ENCODE measurements around the gene NIBAN1.
A peak's percentile ranks its signal among the peaks of the same experiment; 100 is the strongest.

The NIBAN1 gene

DNA sequence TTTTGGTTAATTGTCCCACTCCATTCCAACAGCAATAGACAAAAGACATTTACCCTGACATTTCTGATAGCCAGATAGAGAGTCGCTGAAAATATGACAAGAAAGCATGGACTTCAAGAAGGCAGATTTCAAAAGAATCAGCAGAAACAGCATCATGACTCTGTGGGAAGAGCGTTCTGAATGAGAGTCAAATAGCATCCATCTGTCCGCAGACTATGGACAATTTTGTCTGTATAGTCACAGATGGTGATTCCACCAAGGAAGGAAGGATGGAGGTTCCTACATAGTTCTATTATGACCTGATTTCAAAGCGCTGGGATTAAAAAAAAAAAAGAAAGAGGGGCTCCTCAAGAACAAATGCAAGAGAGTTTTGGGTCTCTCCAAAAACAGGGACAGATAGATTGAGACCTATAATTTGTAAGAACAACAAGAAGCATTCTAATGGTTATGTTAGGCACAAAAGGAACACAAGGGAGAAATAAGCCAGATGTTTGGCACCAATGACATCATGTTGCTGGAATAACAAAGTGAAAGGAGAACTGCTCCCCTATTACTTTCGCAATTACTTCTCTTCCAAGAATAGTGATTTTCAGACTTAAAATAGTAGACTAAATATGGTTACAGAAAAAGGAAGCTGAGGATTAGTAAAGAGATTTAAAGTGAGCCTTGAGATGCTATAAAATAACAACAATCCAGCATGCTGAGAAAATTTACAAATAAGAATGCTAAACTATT lies 28.5 kb downstream of the NIBAN1 start:
- DNase-seq (ENCODE audit: low read depth), result peak; percentile 40

DNA sequence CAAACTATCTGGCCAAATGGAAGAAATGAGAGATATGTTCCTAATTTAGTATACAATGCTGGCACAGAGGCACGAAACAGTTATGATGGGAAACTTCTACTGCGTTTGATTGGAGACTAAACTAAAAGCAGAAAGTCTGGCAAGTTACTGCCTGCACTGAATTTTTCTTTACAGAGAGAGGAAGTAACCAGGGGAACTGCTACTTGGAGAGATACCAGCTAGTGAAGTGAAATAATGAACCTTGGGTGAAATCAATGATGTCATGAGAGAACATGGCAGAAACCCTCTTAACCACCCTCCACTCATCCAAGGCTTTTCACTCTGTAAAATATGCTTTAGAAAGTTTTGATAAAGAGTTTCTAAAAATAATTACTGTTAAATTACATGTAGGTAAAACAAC lies 29.3 kb downstream of the NIBAN1 start:
- DNase-seq (ENCODE audit: low read depth), result no peak

DNA sequence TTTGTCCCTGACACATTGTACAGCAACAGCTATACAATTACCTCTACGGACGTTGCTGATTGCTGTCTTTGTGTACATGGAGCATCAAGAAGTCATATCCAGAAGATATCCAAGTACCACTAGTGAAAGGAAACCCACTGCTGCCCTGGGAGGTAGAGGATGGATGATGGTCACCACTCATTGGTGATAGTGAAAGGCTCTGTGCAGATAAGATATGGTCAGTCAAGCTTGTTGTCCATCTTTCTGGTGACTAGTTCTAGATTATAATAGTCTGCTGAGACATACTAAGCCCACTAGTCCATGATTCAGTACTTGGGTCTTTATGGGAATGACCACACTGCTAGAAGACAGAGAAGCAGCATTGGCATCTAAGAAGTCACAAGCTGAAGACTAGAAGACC lies 30.3 kb downstream of the NIBAN1 start:
- DNase-seq (ENCODE audit: low read depth), result no peak

DNA sequence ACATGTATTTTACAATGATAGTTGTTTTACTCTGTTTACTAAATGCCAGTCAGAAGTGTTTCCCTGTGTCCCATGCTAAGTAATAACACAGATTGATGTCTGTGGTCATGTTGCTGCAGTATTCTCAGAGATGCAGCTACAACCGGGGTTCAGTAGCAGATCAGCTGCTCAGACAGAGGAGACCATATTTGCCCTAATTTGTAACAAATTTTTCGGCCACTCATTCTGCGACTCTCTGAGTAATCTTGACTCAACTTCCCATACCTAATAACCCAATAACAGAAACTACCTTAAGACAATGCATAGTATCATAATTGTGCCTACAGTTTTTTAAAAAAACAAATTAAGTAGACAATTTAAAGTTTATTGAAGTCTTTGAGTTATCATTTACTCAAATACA lies 32.6 kb downstream of the NIBAN1 start:
- DNase-seq (ENCODE audit: low read depth), result no peak

DNA sequence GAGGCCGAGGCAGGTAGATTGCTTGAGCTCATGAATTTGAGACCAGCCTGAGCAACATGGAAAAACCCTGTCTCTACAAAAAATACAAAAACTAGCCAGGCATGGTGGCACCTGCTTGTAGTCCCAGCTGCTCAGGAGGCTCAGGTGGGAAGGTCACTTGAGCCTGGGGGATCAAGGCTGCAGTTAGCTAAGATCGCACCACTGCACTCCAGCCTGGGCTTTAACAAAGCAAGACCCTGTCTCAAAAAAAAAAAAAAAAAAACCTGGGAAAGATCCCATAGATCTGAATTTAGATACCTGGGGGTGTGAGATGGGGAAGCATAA lies 32.9 kb downstream of the NIBAN1 start:
- no peak for DNase-seq (ENCODE audit: low read depth)

DNA sequence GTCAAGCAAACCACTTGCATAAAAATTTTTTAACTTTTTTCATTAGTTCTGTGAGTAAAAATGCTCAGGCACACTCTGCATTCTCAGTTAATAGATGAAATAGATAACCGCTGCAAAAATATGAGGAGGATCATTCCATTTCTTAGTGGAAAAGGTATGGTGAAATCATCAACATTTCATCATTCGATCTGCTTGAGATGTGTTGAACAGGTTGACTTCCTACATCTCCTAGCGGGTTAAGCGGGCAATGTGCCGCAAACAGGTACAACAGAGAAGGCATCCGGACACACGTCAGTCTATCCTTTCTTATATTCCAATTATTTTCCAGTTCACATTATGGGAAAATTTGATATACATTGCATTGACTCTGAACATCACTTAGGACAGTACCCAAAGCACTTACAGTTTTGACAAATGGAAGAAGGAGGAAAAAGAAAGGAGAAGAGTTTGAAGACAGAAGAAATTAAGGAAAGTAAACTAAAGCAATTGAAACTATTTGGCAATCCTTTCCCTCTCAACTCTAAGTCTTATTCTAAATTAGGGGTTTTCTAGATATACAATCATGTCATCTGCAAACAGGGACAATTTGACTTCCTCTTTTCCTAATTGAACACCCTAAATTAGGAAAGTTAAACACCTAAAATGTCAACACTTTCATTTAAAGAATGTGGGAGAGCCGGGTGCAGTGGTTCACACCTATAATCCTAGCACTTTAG lies 33.5 kb downstream of the NIBAN1 start:
- DNase-seq (ENCODE audit: low read depth), result no peak

DNA sequence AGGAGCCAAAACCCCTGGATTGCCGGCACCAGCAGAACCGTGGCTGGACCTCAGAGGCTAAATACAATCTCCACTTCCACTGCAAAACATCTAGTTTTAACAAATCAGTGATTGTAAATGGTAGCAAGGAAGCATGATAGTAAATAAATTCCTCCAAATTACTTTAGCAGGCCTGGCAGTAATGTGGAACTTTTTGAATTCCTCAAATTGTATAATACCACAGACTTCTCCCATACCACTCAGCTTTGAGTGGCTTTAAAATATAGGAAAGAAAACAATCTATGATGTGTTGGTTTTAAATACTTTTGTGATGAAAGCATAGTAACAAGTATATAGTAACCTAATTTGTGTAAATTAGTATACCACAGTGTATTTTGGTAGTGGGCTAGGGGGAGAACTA lies 34.1 kb downstream of the NIBAN1 start:
- DNase-seq (ENCODE audit: low read depth), result no peak

DNA sequence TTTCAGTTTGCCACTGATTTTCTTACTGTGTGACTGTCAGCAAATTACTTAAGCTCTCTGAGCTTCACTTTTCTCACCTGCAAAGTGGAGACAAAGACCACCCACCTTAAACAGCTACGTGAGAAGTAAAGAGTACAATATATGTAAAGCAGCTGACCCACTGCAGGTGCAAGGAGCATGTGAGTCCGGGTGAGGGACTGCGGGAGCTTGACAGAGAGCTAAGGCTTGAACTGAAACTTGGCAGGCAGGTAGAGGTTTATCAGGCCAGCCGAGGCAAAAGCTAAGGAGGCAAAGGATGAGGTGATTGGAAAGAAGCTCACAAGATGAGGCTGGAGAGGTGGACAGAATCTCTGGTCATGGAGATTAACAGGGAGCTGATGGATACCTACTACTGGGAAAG lies 36.6 kb downstream of the NIBAN1 start:
- DNase-seq (ENCODE audit: low read depth), result no peak

DNA sequence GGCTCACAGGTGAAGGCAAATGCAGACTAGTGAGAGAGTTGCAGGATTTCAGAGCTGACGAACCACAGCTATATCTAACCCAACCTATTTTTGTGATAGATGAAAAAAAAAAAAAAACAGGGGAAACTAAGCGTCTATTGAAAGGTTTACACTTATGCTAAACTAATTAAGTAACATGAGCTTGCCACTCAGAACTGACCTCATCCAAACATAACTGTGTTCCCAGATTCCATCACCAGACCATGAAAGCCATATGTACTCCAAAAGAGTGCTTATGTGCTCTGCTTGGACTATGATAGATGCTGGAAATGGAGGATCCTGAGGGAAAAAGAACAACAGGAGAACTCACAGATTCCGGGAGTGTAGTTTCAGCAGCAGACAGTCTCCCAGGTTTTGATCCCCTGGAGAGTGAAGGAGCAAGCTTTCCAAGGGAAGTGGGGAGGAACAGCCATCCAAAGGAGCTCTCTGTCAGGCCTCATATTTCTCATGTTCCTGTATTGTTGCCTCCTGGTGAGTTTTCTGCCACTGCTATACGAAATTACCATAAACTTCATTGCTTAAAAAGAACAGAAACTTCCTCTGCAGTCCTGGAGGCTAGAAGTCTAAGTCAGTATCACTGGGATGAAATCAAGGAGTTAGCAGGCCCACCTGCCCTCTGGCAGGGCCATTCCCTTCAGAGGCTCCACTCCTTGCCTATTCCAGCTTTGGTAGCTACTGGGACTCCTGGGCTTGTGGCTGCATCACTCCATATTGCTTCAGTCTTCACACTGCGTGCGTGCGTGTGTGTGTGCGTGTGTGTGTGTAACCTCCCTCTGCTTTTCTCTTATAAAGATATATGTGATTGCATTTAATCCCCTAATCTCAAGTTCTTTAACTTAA lies 38.1 kb downstream of the NIBAN1 start:
- DNase-seq (ENCODE audit: low read depth), result no peak

DNA sequence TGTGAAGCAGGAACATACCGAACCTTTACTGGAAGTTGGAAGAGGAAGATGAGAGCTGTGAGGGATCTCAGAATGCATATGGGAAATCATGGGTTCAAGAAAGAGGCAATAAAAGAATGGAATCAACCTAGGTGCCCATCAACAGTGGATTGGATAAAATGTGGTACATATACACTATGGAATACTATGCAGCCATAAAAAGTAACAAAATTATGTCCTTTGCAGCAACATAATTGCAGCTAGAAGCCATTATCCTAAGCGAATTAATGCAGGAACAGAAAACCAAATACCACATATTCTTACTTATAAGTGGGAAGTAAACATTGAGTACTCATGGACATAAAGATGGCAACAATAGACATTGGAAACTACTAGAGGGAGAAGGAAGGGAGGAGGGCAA lies 40.4 kb downstream of the NIBAN1 start:
- no peak for DNase-seq (ENCODE audit: low read depth)

GRCh38 chr1:184932319-184932718 lies 42.0 kb downstream of the NIBAN1 start:
- no peak for DNase-seq (ENCODE audit: low read depth)

DNA sequence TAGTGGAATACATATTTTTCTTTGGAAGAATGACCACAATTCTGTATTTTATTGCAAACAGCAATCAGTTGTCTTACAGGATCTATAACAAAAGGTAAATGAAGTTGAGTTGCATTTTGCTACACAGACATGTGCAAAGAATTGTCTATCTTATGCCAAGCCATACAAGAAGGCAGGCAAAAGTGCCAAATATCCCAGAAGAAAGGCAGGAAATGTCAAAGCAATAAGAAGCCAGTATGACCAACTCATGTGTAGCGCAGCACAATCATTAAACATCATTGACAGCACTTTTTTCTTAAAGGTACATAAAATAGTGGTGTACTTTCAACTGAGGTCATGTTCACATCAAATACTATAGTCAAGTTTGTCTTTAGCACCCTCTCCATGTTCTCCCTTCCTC lies 42.7 kb downstream of the NIBAN1 start:
- no peak for DNase-seq (ENCODE audit: low read depth)

GRCh38 chr1:184930645-184931044 lies 43.7 kb downstream of the NIBAN1 start:
- no peak for DNase-seq (ENCODE audit: low read depth)

DNA sequence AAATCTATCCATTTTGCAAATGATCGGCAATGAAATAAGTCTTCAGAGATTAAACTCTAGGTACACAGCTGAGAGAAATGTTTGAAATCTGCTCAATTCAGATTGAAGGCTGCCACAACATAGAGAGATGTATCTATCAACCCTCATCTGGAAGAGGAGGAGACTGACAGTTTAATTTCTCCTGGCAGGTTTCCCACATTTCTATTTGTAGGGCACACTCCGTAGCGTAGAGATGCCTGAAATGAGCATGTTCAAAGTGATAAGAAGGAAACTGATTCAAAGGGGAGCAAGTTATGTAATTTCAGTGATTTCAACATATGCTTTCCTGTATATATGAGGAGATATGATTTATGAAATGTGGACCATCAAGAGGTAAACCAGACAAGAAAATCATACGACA lies 44.1 kb downstream of the NIBAN1 start:
- DNase-seq (ENCODE audit: low read depth), result no peak

DNA sequence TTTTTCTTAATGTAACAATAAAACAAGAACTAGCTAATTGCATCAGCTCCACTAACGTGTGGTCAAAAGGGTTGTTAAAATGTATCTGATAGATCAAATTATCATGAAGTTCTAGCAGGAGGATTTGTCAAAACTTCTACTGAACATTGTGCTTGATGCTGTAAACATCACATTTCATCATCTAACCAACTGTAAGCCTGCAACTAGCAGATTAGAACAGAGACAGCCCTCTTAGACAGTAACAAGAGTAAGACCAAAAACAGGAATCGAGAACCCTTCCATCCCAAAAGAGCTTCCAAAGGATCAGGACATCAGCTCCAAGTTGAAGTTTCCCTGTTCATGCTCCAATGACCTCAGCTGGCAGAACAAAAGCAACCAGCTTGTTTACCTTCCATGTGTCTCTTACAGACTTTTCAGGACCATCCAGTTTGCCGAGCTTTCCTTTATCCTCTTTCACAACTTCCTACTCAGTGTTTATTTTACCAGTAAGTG lies 44.6 kb downstream of the NIBAN1 start:
- DNase-seq (ENCODE audit: low read depth), result no peak

- no peak for DNase-seq (ENCODE audit: low read depth)
Observed at GRCh38 chr1:184928394-184928793, 45.9 kb downstream of the NIBAN1 start.
